Stimulated activated CD8-positive, alpha-beta memory T cell treated with anti-CD3 and anti-CD28 coated beads, Interleukin-4, amount 100 ng/mL, for 4 hours (primary cell): ENCODE results near the gene SPOCD1.

Experiments
- DNase-seq, 2 donors: peaks; one replicate each; pipeline ENCODE4 v3.0.0-alpha.2; 2020; ENCODE audit warnings: low read depth in 2 of 2, low spot score in 1 of 2

The SPOCD1 gene

DNA sequence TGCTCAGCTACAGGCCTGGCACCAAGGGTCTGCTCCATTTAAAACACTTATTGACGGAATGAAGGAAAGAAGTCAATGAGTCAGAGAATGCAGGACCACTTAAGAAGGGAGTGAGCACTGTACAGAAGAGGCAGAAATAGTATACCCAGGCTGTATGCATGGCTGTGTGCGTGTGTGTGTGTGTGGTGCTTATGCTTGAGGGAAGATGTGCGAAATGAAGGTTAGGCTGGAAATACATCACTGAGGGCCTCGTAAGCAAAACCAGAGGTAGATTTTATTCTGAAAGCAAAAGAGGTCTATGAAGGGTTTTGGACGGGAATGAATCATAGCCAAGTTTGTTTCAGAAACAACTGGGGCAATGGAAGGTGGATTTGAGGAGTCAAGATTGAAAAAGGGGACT, 42.0 kb downstream of the SPOCD1 start:
- DNase-seq, result no peak

DNA sequence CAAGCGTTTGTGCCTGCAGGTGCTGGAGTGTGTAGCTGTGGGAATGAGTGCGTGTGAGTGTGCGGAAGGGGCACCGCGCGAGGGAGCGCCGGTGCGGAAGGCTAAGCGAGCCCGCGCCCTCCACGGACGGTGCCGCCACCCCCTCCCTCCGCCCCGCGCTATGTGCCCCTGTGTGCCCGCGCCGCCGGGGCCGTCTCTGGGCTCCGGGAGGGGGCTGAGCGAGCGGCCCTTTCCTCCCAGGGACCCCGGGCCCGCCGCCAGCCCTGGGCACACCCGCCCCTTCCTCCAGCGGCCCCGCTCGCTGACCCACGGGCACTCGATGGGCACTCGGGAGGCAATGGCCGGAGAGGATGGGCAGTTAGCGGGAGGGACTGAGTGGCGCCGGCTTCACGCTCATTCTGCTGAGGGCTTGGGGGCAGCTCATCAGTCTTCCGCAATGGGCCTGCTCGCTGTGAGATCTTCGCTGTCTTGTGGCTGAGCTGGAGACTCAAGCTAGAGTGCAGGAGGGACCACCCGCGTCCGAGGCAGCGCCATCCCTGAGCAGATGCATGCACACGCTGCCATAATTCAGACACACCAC, 43.1 kb downstream of the SPOCD1 start:
- DNase-seq, result no peak

DNA sequence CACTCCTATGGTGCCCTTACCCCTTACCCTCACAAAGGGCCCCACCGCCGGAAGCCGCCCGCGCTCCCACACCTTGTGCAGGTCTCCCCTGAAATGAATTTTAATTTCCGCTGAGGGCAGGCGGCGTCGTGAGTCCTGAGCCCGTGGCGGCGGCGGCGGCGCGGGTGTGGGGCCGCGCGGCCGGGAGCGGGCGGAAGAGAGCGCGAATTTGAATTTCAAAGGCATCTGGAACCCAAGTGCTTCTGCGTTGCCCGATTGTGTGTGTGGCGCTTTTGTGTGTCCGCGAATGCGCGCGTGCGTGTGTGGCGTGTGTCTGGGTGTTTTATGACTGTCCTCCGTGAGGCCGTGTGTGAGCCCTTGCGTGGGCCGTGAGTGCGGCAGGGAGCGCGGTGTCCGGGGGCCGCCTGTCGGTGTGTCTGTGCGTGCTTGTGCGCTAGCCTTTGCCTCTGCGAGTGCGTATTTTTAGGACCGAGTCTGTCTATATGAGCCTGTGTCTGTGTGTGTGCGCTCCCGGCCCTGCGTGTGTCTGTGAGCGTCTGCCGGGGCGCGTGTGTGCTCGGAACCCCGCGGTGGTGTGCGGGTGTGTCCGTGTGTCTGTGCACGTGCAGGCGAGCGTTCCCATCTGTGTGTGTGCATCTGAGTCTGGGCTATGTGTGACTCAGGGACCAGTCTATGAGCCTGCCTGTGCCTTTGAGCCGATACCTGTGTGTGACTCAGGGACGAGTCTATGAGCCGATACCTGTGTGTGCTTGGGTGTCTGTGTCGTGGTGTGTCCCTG, 43.7 kb downstream of the SPOCD1 start:
- no peak for DNase-seq

DNA sequence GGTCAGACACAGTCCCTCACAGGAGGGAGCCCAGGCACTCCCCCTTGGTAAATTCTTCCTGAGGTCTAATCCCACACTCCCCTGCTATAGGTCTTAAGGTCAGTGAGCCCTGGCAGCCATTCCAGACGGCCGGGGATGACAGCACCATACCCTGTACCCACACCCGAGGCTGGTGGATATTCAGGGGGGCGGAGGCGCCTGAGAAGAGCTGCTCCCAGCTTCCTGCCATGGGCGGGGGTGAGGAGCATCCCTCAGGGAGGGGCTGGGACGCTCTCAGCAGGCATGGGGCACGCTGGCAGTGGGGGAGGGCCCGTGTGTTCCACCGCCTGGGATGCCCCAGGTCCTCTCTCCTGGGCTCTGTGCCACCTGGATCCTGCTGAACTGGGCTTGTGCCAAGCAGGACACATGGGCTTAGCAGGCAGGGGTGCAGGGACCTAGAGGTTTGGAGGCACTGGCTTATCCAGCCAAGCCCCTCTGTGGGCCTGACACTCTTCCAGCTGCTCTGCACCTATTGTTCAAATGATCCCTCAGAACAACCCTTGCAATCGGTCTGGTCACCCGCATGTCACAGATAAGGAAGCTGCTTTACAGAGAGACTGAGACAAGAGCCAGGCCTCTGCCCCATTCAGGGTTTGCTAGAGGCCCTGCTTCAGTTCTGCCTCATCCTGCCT, 46.0 kb downstream of the SPOCD1 start:
- DNase-seq, result no peak

DNA sequence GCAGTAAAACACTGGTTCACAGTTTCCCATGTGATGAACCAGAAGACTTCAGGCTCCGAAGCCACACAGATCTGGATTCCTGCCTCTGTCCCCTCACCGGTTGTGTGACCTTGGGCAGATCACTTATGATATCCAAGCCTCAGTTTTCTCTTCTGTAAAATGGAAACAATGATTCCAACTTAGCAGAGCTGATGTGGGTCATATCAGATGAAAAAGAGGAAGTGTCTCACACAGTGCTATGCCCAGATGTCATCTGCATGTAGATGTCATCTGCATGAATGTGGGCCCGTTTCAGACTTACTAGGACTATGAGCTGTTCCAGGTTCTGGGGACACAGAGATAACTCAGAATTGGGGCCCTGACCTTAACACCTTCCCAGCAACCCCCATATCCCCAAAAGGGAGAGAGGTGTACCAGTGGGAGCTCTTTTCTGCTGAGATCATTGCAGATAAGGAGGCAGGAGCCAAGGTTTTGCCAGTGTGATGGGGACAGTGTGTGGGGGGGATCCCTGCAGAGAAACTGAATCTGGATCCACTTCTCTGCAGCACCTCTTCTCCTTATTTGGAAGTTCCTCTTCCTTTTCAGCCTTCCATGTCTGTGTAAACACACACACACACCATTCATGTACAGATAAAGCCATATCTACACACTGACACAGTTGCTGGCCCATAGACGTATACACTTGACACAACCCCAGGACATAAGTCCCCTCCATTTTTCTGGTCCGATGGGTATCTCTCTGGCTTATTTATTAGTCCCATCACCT, 46.7 kb downstream of the SPOCD1 start:
- DNase-seq, result no peak

DNA sequence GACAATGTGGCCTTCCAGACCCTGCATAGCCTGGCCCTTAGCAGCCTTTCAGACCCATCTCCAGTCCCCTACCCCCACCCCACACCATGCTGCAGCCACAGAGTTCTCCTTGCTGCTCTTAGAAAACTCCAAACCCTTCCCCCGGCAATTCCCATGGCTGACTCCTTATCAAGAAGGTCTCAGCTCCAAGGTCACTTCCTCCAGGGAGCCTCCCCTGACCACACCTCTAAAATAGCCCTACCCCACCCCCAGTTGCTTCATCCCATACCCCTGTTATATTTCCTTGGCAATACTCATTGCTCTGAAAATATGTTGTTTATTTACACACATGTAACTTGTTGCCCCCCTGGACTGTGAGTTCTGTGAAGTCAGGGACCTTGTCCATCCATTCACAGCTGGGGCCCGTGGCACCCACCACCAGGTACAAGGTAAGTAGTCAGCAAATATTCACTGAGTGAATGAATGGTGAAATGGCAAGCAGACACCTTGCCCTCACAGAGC, 47.4 kb downstream of the SPOCD1 start:
- DNase-seq, result no peak

DNA sequence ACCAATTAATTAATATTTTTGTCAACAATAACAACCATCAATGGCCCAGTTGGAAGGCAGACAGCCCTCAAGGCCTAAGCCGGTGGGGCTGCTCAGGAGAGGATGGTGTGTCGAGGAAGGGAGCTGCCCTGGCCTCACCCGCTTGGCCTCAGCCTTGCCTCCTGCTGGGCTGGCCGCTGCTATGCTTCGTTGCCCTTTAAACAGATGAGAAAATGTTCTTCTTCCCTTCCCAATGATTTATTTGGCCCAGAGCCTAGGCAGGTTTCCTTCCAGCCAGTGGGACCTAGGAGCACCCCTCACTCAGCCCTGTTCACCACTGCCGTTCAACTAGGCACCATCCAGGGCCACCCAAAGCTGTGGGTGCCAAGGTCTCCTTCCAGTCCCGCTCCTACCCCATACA, 48.6 kb downstream of the SPOCD1 start:
- DNase-seq, result no peak

DNA sequence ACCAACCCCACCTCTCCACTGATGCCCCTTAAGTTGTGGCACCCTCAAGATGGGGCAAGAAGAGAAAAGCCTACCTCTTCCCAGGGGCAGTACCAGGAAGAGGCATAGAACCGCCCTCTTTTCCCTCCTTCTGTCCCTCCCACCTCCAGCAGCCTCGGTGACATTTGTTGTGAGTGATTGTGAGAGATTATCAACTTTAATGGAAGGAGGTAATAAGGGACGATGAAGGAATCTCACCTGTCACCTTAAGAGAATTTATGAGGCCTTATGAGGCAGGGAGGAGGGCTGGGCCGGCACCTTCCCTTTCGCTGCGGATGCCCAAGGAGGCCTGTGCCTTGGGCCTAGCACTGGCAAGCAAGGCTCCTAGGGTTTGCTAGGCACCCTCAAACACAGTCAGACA, 50.3 kb downstream of the SPOCD1 start:
- no peak for DNase-seq

DNA sequence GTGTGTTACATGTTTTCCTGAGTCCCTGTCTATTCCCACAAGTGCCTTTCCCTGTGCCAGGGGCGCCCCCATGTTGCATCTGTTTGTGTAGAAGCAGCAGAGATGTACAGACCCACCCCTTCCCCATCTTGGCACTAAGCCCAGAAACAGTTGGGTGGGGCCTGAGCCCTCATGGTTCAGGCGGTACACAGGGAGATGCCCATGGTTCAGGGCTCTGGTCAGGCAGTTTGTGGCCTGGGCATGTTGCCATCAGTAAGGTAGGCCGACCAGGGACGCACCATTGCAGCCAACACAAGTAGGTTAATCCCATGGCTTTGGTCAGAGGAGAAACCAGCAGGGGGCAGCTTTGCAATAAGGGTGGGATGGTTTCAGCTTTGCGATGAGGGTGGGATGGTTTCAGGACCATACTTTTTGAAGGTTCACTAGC, 50.8 kb downstream of the SPOCD1 start:
- no peak for DNase-seq

DNA sequence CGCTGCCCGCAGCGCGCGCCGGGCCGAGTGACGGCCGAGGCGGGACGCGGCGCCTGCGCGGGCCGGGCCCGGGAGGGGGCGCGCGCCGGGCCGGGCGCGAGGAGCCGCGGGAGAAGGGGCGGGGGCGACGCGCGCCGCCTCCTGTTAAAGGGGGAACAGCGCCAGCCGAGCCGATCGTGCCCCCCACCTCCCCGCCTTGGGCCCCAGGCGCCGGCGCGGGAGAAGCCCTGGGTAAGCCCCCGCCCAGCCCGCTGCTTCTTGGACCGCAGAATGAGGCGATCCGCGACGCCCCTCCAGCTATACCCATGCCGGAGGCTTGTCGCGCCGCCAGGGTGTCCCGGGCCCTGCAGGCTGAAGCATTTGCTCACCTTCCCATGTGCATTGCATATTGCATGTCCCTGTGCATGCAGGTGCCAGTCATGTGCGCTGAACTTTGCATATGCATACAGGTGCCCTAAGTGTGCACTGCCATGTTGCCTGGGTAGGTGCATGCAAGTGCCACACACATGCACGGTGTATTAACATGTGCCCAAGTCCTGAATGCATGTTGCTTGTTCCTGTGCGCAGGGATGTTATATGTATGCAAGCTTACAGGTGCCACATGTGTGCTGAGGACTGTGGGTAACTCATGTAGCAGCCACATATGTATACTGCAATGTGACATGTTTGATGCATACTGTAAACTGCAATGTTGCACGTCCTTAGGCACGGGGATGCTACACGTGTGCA, 51.3 kb downstream of the SPOCD1 start, which contains the start of gene ADGRB2:
TSS of gene ADGRB2 (minus strand) at position 29 of the 729 bp plus-strand sequence. CDS start 7,119 bp downstream, outside the sequence.
- DNase-seq, result no peak

DNA sequence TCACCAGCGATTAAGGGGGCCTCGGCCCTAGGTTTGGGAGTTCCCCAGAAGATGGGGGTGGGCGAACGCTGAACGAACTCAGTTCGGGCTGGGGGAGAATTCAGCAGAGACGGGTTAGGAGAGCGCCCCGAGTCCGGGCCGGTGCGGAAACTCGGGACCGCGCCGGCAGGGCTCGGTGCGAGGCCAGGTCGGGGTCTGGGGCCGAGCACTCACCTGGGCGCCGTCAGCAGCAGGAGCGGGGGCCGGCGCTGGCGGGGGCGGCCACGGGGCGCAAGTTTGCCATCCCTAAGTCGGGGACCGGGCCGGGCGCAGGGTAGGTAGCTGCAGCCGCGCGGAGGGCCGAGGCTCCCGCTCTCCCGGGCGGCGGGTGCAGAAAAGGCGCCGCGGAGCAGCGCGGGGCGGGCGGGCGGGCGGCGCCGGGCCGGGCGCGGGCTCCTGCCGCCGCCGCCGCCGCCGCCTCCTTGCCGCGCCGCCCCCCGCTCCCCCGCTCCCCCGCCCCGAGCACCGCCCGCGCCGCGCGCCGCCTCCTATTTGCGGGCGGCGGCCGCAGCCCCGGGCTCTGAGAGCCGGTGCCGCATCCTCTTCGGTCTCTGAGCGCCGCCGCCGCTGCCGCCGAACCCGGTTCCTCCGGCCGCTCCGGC, 52.0 kb downstream of the SPOCD1 start:
- no peak for DNase-seq

DNA sequence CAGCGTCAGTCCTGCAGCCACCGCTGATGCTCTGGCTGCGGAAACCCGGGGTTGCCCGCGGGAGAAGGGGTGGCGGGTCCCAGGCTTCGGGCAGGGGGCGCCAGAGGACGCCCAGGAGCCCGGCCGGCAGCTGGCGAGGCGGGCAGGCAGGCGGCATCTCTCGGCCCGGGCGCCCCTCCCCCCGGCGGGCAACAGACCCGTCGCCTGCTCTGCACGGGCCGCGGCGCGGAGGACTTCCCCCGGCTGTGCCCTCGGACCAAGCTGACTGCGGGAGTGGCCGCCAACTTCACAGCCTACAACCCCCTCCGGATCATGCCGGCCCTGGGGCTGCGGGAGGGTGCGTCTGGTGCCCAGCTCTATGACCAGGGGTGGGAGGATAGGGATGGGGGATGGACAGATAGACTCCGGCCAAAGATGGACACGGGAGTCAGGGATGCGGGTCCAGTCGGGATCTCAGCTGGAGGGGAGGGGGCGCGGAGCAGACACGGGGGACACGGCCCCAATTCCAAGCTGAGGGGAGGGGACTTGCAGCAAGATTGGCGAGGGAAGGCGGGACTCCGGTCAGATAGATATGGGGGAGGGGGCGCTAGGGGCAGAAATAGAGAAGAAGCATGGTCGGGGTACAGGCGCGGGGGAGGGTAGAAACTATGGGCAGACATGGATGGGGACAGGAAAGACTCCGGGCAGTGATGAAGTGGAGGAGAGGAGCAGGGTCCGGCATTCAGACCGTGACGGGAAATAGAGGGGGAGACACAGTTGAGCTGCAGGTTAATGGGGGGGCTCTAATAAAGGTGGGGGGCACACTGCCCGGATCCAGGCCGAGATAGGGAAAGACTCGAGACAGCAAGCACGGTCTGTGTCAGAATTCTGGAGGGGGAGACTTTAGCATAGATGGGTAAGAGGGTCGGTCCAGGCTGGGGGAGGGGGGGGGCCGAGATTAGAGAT, 52.8 kb downstream of the SPOCD1 start:
- DNase-seq, result peak in 1 of 2 donors; percentile 36

DNA sequence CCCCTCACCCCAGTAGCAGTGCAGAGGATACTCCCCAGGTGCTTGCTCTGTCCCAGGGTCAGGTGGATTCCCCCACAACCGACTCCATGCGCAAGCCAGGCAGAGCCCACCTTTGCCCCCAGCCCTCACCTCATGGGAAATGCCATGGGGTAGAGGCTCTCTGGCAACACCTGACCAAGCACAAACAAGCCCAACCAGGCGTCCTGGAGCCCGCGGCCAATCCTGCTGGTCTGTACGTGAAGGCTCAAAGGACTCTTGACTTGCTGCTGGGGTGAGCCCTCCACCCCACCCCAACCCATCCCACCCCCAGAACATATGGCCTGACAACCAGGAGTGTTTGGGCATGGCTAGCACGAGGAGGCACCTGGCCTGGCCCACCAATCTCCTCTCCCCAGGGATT, 53.5 kb downstream of the SPOCD1 start:
- no peak for DNase-seq

DNA sequence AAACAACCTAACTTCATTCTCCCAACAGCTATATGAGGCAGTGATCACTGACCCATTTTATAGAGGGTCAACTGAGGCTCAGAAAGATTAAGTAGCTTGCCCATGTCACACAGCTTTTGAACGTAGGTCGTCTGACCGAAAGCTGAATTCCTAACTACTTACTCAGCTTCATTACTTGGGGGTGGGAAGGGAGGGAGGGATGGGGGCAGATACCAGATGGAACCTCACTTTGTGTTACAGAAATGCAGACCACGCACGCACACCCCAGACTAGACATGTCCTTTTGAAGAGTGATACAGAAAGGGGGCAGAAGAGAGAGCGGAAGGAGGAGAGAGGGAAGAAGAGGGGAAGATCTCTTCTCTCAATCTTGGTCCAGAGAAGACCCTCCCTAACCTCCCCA, 53.9 kb downstream of the SPOCD1 start:
- DNase-seq, result no peak

DNA sequence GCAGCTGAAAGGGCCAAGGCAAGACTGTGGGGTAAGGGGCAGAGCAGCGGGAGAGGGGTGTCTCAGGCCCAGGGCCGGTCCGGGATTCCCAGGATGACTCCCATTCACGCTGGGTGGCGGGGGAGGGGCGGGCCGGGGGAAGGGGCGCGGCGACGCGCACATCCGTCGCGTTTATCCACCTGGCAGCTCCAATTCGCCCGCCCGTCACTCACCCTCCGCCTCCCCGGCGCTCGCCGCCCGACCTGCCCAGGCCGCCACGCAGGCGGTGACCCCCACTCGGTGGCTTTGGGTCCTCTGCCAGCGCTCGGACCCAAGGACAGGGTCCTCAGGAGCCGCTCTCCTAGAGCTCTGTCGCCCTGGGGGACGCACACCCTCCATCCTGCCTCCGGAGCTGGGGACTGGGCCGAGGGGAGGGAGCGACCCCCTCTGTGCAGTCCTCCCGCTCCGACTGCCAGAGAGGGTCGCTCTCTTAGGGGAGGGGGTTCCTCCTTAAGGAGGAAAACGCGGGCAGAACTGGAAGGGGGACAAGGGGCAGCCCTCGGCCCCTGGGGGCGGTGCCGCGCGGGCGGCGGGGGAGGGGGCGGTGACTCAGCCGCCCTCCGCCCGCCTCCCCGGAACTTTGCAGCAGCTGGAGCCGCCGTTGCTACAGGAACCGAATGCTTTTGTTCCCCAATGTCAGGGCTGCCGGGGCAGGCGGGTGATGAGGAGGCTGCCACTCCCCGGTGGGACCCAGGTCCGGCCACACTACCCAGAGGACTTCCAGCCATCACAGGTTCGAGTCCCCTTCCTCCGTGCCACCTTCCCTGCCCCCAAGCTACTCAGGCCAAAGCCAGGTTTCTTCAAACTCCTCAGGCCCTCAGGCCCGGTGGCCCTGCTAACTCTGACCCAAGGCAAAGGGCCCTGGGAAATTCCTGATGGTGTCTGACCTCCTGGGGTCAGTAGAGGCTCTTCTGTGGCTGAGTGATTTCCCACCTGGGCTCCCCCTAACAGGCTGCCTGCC, 55.1 kb downstream of the SPOCD1 start:
- peak in 1 of 2 donors; percentile 52 for DNase-seq

DNA sequence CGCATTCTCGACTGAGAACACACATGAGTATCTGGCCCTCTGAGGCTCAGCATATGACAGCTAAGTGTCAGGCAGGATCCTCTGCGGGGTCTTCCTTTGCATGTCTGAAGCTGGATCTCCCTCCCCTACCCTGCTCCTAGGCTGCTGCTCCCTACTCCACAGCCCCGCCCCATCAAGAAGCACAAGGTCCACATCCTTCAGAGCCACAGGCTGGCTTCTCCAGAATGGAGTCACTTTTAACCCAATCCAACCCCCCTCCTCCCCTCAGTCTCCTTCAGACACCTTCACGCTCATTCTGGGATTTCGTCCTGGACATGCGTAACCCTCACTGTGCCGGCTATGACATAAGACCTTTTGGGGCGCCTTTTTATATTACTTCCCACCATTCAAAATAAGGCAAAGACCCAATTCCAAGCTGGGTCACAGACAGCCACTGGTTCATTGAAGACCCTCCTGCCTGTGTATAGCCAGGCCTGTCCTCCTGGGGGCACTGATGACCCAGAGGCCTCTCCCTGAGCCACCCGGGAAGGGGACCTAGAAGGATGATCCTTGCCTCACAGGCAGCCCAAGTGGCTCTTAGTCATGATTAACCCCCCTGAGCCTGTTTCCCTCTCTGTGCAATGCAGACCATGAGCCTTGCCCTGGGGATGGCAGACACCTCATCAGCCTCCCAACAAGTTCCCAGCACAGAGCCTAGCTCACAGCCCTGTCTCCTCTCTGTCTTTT, 56.4 kb downstream of the SPOCD1 start:
- no peak for DNase-seq

DNA sequence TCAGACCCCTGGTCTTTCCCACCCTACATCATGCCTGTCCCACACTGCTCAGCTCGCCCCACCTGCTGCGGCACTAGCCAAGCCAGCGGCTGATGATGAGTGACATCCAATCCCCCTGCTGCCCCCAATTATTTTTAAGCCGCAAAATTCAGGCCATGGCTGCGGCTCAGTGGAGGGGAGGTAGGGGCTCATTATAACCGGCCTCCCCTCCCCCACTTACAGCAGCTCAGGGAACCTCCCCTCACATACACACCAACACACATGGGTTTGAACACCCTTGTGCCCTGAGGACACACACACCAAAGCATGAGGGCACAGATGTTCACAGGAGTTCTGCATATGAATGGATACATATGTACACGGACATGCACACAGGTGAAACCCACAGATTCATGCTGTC, 57.0 kb downstream of the SPOCD1 start:
- no peak for DNase-seq
